HG02678 (cell line): ENCODE data around the gene MAD1L1.

ENCODE experiments used
- ATAC-seq: cut with Tn5 transposase; IDR thresholded peaks from one replicate; pipeline ENCODE4 v1.9.1; 2021; ENCODE audit warnings: mild to moderate bottlenecking, moderate library complexity; ENCODE audit not compliant: unreplicated experiment

MAD1L1 gene

GRCh38 chr7:2120251-2120660 is 112.5 kb downstream of the MAD1L1 start:
- no peak for ATAC-seq

GRCh38 chr7:2118630-2119190 is 114.0 kb downstream of the MAD1L1 start:
- no peak for ATAC-seq

GRCh38 chr7:2118056-2118455 is 114.7 kb downstream of the MAD1L1 start:
- ATAC-seq, result no peak

GRCh38 chr7:2117646-2118045 is 115.1 kb downstream of the MAD1L1 start:
- ATAC-seq, result no peak

- no peak for ATAC-seq
These were observed 115.7 kb downstream of the MAD1L1 start for GRCh38 chr7:2116989-2117591.

GRCh38 chr7:2116448-2116810 is 116.3 kb downstream of the MAD1L1 start:
- ATAC-seq, result no peak

GRCh38 chr7:2115760-2116447 is 116.8 kb downstream of the MAD1L1 start:
- ATAC-seq, result no peak

- no peak for ATAC-seq
These were observed 117.6 kb downstream of the MAD1L1 start for GRCh38 chr7:2114926-2115759.

- no peak for ATAC-seq
These were observed 118.7 kb downstream of the MAD1L1 start for GRCh38 chr7:2114052-2114451.

- ATAC-seq, result no peak
These were observed 120.2 kb downstream of the MAD1L1 start for GRCh38 chr7:2112261-2113198.

GRCh38 chr7:2111568-2111967 is 121.2 kb downstream of the MAD1L1 start:
- ATAC-seq, result no peak

- no peak for ATAC-seq
These were observed 121.9 kb downstream of the MAD1L1 start for GRCh38 chr7:2110610-2111396.

GRCh38 chr7:2109936-2110609 is 122.7 kb downstream of the MAD1L1 start:
- no peak for ATAC-seq

GRCh38 chr7:2109251-2109872 is 123.4 kb downstream of the MAD1L1 start:
- ATAC-seq, result no peak

- ATAC-seq, result no peak
These were observed 124.1 kb downstream of the MAD1L1 start for GRCh38 chr7:2108501-2109250.

GRCh38 chr7:2108071-2108455 is 124.7 kb downstream of the MAD1L1 start:
- ATAC-seq, result no peak

GRCh38 chr7:2107386-2108070 is 125.2 kb downstream of the MAD1L1 start:
- no peak for ATAC-seq
